ENCODE measurements around the gene SYNDIG1. TPM values are rescaled to one million over a fixed set of nuclear protein-coding genes. Genes with fewer than 3 reads are reported as not detected.

SYNDIG1 gene
- total RNA-seq, 1 experiment from 2014 or later: 5.4 TPM

- Histone ChIP-seq H3K56ac (ENCODE audit: insufficient read length, low read depth, low read length) (no peak overlapping the region), H3K4me2 (ENCODE audit: insufficient read depth, insufficient read length, low read length) (no peak overlapping the region), H3K79me2 (ENCODE audit: insufficient read depth, low read length) (no peaks in the 10 kb centered on the region), H3K4me1 (ENCODE audit: insufficient read depth, low read length) (no peaks in the 10 kb centered on the region), H3K27ac (ENCODE audit: insufficient read length, low read depth, low read length) (no peak overlapping the region), H3K14ac (ENCODE audit: insufficient read depth, low read length) (no peak overlapping the region; the same call in 1 of the 2 replicates), H3K23ac (ENCODE audit: insufficient read length, low read depth, low read length) (no peak overlapping the region), H3K79me1 (ENCODE audit: insufficient read depth, low read depth, low read length, poor library complexity, severe bottlenecking) (no peaks in the 10 kb centered on the region), H2BK5ac (ENCODE audit: insufficient read length, low read length) (no peak overlapping the region), H4K8ac (replicated peaks; ENCODE audit: insufficient read length, low read depth, low read length) (no peak overlapping the region), H4K91ac (ENCODE audit: insufficient read length, low read depth, low read length) (no peak overlapping the region), H2BK15ac (ENCODE audit: low read depth, low read length) (no peak overlapping the region), H2BK120ac (ENCODE audit: low read depth, low read length, poor library complexity, severe bottlenecking) (no peak overlapping the region), H3K23me2 (ENCODE audit: insufficient read length, low read depth, low read length, poor library complexity, severe bottlenecking) (no peaks in the 10 kb centered on the region), H2AK5ac (ENCODE audit: insufficient read length, low read length) (no peak overlapping the region), H3K9me3 (ENCODE audit: control insufficient read depth, low read depth, low read length) (no peaks in the 10 kb centered on the region), H3K27me3 (ENCODE audit: insufficient read depth, low read length) (no peaks in the 10 kb centered on the region), H2BK20ac (ENCODE audit: low read depth, low read length, poor library complexity, severe bottlenecking) (no peak overlapping the region), H3T11ph (ENCODE audit: low read length) (no peak overlapping the region), H3K4ac (ENCODE audit: low read depth, low read length) (no peak overlapping the region), H4K20me1 (ENCODE audit: control insufficient read depth, insufficient read depth, insufficient read length) (no peaks in the 10 kb centered on the region), H2AFZ (ENCODE audit: low read length) (no peak overlapping the region), H2BK12ac (ENCODE audit: insufficient read length, low read depth, low read length) (no peak overlapping the region), H4K5ac (ENCODE audit: insufficient read length, low read depth, low read length) (no peak overlapping the region), H3K9ac (ENCODE audit: extremely low read depth, insufficient read length, low read length) (no peak overlapping the region), H3K18ac (ENCODE audit: insufficient read length, low read depth, low read length) (no peak overlapping the region)
- no peaks in the 10 kb centered on the region for H3K36me3 Mint-ChIP-seq (ENCODE audit: insufficient read depth in 1 of 3, low read depth in 3 of 3)
- H3K9me3 Mint-ChIP-seq: no peaks in the 10 kb centered on the region; a peak in 1 of 5 replicates
- peak overlapping the region in 1 of 3 experiments; percentile 36; a peak in 1 of 7 replicates for H3K27ac Mint-ChIP-seq
- no CpG with 5 or more reads among the region's 6 CpGs for WGBS (ENCODE audit: extremely low coverage, insufficient read length, low lambda C conversion rate)
- no peak for TF ChIP-seq CTCF (conservative IDR thresholded peaks at IDR 0.05)
- H3K27me3 Mint-ChIP-seq (ENCODE audit: low read depth): no peaks in the 10 kb centered on the region; the same call in 1 of the 2 replicates
- no peaks in the 10 kb centered on the region for H3K4me1 Mint-ChIP-seq
- no peak overlapping the region for H3K4me3 Mint-ChIP-seq
- peak; percentile 10 for DNase-seq
Measured at GRCh38 chr20:24700166-24700860, 230.9 kb downstream of the SYNDIG1 start.
